GM12873 (cell line): ENCODE measurements around the gene RFX8.

Source experiments
- CTCF ChIP-seq: IDR thresholded peaks from 2 replicates; pipeline ENCODE4 v1.5.1; 2012; ENCODE audit warnings: low read depth, mild to moderate bottlenecking, moderate library complexity, low read length, control low read depth; ENCODE audit not compliant: insufficient read depth; ENCODE audit errors: missing control alignments

RFX8 gene

DNA sequence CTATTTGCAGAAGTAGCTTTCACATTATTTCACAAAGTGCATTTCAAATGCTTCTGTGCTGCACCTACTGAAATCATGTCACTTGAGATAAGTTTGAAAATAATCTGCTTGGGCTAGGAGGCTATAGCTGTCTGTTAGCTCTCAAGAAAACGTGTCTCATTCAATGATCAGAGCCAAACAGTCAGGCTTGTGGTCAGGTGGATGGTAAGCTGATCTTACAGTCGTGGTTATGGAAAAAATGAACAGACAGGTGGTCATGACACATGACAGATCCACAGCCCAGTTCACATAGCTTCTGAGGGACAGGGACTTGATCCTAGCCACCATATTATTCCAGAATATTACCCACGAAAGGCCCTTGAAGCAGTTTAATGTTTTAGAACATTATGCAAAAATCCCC, 26.5 kb upstream of the RFX8 start:
- no peak for TF ChIP-seq CTCF

DNA sequence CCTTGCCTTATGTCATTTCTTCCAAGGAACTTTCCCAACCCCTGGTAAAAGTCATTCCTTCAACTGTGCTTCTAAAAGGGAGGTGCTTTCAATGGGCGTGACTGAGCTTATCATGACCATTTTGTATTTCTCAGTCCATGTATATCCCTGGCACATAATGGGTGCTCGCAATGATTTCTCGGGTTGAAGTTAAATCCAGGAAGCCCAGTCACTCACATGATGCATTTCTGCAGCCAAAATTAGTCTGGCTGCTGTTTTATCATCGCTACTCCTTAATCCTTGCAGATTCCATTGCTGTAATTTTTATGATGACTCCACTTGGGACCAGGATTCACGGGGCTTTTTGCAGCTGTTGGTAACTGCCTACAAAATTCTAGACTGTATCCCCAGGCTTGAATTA, 25.9 kb upstream of the RFX8 start:
- TF ChIP-seq CTCF, result no peak

- no peak for TF ChIP-seq CTCF
Observed at GRCh38 chr2:101500180-101500579, 25.3 kb upstream of the RFX8 start.

GRCh38 chr2:101496279-101496678, 21.4 kb upstream of the RFX8 start:
- no peak for TF ChIP-seq CTCF

DNA sequence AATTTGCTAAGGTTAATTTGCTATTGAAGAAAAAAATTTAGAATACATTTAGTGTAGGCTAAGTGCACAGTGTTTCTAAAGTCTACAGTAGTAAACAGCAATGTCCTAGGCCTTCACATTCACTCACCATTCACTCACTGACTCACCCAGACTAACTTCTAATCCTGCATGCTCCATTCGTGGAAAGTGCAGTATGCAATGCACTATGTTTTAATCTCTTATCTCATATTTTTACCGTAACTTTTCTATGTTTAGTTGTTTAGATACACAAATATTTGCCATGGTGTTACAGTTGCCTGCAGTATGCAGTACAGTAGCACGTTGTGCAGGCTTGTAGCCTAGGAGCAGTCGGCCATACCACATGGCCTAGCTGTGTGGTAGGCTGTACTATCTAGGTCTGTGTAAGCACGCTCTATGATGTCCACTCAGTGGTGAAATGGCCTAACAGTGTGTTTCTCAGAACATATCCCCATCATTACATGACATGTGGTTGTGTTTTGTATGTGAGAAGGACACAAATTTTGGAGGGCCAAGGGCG, 18.1 kb upstream of the RFX8 start:
- TF ChIP-seq CTCF, result no peak

GRCh38 chr2:101486994-101487393, 12.1 kb upstream of the RFX8 start:
- TF ChIP-seq CTCF, result no peak

DNA sequence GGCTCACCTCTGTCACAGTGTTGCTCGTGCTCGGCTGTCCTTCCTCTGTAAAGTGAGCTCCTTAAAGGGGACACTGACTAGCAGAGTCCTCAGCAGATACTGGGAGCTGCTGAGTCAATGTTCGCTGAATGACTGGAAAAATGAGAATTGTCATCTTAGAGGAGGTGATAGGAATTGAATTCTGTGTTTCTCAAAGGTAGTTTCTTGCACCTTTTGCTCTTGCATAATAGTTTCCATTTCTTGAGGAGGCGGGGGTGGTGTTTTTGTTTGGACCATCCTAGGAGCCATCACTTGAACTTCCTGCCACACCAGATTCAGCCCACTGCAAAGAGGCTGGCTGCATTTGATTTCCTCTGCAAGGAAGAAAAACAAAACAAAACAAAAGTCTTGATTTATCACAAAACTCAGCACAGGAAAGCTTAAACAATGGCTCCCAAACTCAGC, 11.4 kb upstream of the RFX8 start:
- TF ChIP-seq CTCF, result no peak
